ENCODE measurements around the gene ACOT11. TPM values are rescaled to one million over a fixed set of nuclear protein-coding genes. Genes with fewer than 3 reads are reported as not detected.
A peak's percentile ranks its signal among the peaks of the same experiment; 100 is the strongest.

The ACOT11 gene
- total and polyA plus RNA-seq, 9 of the 15 experiments (the other 6 are each of a cell fraction or from before 2014, with no cell fraction given) = 0.04 to 1.2 (median 0.64) TPM; not detected in 2

- Histone ChIP-seq H3K9ac (ENCODE audit: insufficient read depth in 1 of 2, low read depth in 2 of 2, low read length in 2 of 2) (no peak overlapping the region), H3K79me2 (ENCODE audit: control insufficient read depth, insufficient read depth, low read length) (no peaks in the 10 kb centered on the region), H3K4me1 (replicated peaks in 1 of 2; ENCODE audit: control insufficient read depth in 2 of 2, insufficient read depth in 2 of 2, low read length in 2 of 2) (peaks cover 3 to 17% of the 10 kb centered on the region in 2 experiments; a peak in 4 of 5 replicates), H2AFZ (ENCODE audit: low read depth, low read length) (no peak overlapping the region), H3K27me3 (ENCODE audit: control insufficient read depth in 2 of 2, insufficient read depth in 2 of 2, low read length in 2 of 2) (peaks cover 18 to 37% of the 10 kb centered on the region in 2 experiments; a peak in 4 of 5 replicates), H3K27ac (ENCODE audit: extremely low read depth, low read depth, low read length) (no peak overlapping the region), H3K36me3 (ENCODE audit: control insufficient read depth, insufficient read depth, low read length) (no peaks in the 10 kb centered on the region), H3K4me2 (ENCODE audit: insufficient read depth, low read length) (no peak overlapping the region), H3K9me3 (replicated peaks; ENCODE audit: control insufficient read depth, insufficient read depth, low read depth, low read length) (no peaks in the 10 kb centered on the region), H3K9me1 (ENCODE audit: control insufficient read depth, insufficient read depth, low read length) (no peaks in the 10 kb centered on the region), H3K4me3 (no peak overlapping the region), H4K20me1 (replicated peaks; ENCODE audit: control insufficient read depth, insufficient read depth, low read length) (no peaks in the 10 kb centered on the region)
- intact Hi-C loops (cut with micrococcal nuclease) = no loop called here
- ChIA-PET CTCF (ENCODE audit: low intra/inter-chr PET ratio) (no interaction called here), POLR2A (interaction anchor here (0.6 to 1.5 kb wide), 4 partner anchors 10 to 791 kb away, joined by 3 to 10 read pairs (median 4); no protein-coding TSS in a partner anchor)
- DNase-seq (ENCODE audit: extremely low read depth in 1 of 4, low spot score in 3 of 4) (no peak), ATAC-seq (no peak), FAIRE-seq (no peak)
- TF ChIP-seq NR1H2 (CRISPR knock-in tag; IDR thresholded peaks at IDR 0.05) (no peak), EZH2 (IDR thresholded peaks at IDR 0.05; ENCODE audit: borderline replicate concordance, low read depth, low read length) (0 out of 2 replicates have a peak, but pooled peaks have one; percentile 52), ZBTB8A (IDR thresholded peaks at IDR 0.05; ENCODE audit: partially characterized antibody) (no peak)
- in situ Hi-C loops (cut with MboI) = no loop called here
- WGBS (ENCODE audit: insufficient coverage, low coverage, missing lambda C conversion rate) = 2% methylated on average over 5 of the region's 5 CpGs
- no TSS peak for BruUV-seq (replicated peaks)
Measured at GRCh38 chr1:54566438-54567141, 18.6 kb downstream of the ACOT11 start.

- ATAC-seq = no peak
- Histone ChIP-seq H3K9me1 (ENCODE audit: control insufficient read depth, insufficient read depth, low read length) (no peaks in the 10 kb centered on the region), H3K36me3 (ENCODE audit: control insufficient read depth, insufficient read depth, low read length) (no peaks in the 10 kb centered on the region), H3K27me3 (ENCODE audit: control insufficient read depth in 2 of 2, insufficient read depth in 2 of 2, low read length in 2 of 2) (peaks cover 20 to 41% of the 10 kb centered on the region in 2 experiments; a peak in 4 of 5 replicates), H3K9me3 (replicated peaks; ENCODE audit: control insufficient read depth, insufficient read depth, low read depth, low read length) (no peaks in the 10 kb centered on the region), H2AFZ (ENCODE audit: low read depth, low read length) (no peak overlapping the region), H3K79me2 (ENCODE audit: control insufficient read depth, insufficient read depth, low read length) (no peaks in the 10 kb centered on the region), H3K27ac (ENCODE audit: extremely low read depth, low read depth, low read length) (no peak overlapping the region), H3K9ac (ENCODE audit: insufficient read depth in 1 of 2, low read depth in 2 of 2, low read length in 2 of 2) (no peak overlapping the region), H4K20me1 (replicated peaks; ENCODE audit: control insufficient read depth, insufficient read depth, low read length) (no peaks in the 10 kb centered on the region), H3K4me1 (replicated peaks in 1 of 2; ENCODE audit: control insufficient read depth in 2 of 2, insufficient read depth in 2 of 2, low read length in 2 of 2) (peaks cover 8 to 17% of the 10 kb centered on the region in 2 experiments), H3K4me3 (no peak overlapping the region), H3K4me2 (ENCODE audit: insufficient read depth, low read length) (no peak overlapping the region)
- ChIA-PET POLR2A (interaction anchor here (0.6 to 1.4 kb wide), 3 partner anchors 9 to 466 kb away, joined by 3 to 4 read pairs (median 3); no protein-coding TSS in a partner anchor), CTCF (ENCODE audit: low intra/inter-chr PET ratio) (no interaction called here)
- TF ChIP-seq HMGXB4 (CRISPR knock-in tag; IDR thresholded peaks at IDR 0.05) (no peak), CEBPB (tag; IDR thresholded peaks at IDR 0.05) (peak; percentile 80)
- FAIRE-seq = no peak
- in situ Hi-C loops (cut with MboI) = no loop called here
- no TSS peak for BruUV-seq (replicated peaks)
- intact Hi-C loops (cut with micrococcal nuclease) = no loop called here
- whole genome bisulfite sequencing (ENCODE audit: insufficient coverage, low coverage, missing lambda C conversion rate) = 6% methylated on average over 5 of the region's 5 CpGs
- no peak for DNase-seq (ENCODE audit: extremely low read depth in 1 of 4, low spot score in 3 of 4)
Measured at GRCh38 chr1:54567961-54568360, 19.9 kb downstream of the ACOT11 start.
